SK-N-DZ (cell line): ENCODE results near the gene TARBP2.
"Not testable (repeated sequence)": the region's sequence is repeated elsewhere in the genome, so short reads cannot be mapped to it uniquely, and the experiment has no call there.

ENCODE experiments used
- DNase-seq: peaks from one replicate; pipeline ENCODE4 v3.0.0-alpha.2; 2015; ENCODE audit warnings: low spot score

The TARBP2 gene

DNA sequence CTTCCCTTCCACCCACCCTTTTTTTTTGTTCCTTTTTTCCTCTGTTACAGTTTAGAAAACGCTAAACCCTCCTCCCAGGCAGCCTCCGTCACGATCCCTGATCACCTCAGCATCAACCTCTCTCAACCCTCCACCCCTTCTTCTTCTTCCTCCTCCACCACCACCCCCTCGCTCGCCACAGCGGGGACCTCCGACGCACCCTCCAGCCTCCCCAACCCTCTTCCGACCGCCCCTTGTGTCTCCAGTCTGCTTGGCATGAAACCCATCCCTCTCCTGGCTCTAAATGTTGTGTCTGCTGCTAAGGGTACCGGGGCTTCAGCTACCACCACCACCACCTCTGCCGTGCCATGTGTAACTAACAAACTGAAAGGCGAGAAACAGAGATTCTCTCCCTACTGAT, 26.3 kb upstream of the TARBP2 start:
- DNase-seq, result no peak

DNA sequence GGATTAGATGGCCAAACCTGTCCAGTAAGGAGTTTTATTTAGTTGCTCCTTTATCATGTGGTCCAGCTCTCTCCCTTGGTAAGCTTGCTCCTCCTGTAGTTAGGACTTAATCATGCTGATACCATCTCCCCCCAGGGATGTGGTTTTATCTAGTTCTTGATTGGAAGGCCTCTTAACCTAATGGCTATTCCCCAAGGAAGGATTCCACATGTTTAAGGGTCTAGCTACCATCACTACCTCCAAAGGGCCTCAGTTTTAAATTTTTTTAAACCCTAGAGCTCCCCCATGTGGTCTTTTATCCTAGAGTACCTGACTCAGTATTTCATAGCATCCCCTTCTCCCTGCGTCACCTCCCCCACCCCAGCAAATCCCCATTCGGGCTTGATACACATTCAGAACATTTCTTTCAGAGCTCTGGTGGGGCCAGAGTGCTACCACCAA, 24.3 kb upstream of the TARBP2 start:
- peak; percentile 74 for DNase-seq

GRCh38 chr12:53478865-53479264, 22.2 kb upstream of the TARBP2 start:
- no peak for DNase-seq

GRCh38 chr12:53479331-53479730, 21.8 kb upstream of the TARBP2 start:
- DNase-seq, result no peak

DNA sequence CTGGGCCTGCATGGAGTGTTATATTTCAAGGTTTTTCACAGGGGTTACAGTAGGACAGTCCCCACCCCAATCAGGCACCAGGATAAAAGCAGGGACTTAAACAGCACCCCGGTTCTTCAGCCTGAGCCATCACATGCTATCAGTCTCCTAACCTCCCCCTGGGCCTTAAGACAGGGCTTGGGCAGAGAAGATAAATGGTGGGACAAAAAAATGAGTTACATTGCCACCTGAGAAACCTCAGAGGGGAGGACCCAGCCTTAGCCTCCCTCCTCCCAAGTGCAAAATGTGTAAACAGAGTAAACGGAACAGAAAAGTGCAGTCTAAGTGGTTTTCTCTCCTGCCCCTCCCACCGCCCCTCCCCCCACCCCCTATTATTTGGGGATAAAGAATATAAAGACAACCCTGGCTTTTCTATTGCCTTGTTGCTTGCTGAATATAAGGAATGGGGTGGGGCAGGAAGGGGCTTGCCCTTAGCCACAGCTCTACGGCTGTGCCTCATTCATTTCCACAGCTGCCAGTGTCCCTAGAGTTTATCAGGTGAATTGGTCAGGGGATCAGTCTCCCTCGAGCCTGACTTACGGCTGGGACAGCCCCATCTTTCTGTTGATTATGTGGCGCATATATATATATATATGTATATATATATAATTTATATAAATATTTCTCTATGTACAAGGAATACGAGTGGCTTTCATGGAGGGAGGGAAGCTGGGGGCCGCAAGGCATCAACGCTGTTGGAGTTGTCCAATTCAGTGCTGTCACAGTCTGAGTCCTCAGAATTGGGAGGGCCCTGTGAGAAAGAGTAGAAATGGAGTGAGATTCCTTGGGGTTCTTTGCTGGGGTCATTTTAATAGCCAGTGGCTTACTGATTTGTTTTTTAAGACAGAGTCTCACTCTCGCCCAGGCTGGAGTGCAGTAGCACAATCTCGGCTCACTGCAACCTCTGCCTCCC, 20.3 kb upstream of the TARBP2 start:
- no peak for DNase-seq

GRCh38 chr12:53481458-53481857, 19.6 kb upstream of the TARBP2 start:
- DNase-seq, result not testable (repeated sequence)

DNA sequence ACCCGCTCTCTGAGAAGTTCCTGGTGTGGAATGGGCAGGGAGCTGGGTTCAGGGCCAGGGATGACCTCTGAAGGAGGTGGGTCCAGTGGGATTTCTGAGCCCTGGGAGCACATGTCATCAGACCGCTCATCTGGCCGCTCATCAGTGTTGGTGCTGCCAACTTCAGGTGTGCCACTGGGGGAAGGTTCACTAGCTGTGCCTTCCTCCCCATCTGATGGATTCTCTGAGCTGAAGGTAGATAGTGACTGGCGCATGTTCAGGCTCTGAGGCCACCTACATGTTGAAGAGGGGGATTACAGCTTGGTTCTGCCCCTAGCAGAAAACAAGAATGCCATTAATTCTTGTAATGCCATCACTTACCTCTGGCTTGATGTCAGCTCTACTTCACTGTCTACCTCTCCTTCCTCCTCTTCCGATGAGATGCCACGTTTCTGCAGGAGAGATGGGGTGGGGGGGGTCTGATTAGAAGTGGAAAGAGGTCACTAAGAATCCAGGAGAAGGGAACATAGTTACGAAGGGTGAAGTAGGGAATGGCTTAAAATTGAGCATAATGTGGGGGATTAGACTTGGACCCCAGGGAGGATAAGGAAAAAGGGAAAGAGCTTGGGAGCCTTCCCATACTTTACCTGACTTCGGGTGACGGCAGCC, 19.0 kb upstream of the TARBP2 start:
- no peak for DNase-seq

DNA sequence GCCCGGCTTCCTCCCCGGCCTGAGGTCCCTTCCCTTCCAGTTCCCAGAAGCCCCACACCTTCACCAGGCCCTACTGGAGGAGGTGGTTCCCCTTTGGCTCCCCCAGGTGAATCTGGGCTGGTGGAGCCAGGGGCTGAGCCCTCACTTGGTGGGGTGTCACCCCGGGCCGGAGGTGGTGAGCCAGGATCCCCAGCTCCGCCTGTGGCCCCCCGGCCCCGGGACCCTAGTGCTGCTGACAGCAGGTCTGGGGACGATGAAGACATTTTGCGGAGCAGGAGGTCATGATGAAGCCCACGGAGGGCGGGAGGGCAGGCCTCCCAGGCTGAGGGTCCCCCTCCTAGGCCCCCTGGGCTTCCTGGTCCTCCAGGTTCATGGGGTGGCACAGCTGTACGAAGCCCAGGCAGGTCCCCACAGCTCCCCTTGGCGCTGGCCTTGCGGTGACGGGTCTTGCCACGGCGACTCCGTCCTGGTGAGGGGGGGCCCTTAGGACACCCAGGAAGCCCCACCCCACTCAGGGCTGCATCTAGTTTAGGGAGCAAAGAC, 18.4 kb upstream of the TARBP2 start:
- no peak for DNase-seq

DNA sequence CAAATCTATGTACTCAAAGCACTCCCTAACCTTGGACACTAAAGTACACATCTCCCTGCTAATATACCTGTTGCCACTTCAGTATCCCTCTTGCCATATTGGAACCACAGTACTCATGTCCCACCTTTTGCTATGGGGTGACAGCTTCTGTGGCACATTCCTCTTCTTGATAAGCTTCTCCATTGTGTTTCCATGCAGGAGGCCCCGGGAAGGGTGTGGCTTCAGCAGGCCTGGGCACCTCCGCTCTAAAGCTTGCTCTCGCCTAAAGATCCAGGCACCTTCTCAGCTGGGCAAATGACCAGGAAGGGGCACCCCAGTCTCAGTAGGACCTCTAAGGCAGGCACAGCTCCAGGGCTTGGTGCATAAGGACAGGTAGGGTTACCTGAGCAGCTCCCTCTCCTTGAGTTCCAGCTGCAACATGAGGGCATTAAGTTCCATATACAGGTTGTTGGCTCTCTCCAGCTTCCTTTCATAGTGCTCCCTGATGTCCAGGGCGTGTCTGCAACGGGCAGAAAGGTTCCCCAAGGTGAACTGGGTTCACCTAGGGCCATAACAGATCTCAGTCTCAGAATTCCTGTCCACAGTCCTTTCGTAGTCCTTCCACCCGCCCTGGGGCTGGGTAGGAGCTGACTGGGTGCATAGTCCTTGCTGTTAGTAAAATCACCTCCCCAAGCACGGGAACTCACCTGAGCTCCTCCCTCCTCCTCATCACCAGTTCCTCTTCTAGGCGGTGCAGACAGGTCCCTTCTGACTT, 17.7 kb upstream of the TARBP2 start:
- no peak for DNase-seq

DNA sequence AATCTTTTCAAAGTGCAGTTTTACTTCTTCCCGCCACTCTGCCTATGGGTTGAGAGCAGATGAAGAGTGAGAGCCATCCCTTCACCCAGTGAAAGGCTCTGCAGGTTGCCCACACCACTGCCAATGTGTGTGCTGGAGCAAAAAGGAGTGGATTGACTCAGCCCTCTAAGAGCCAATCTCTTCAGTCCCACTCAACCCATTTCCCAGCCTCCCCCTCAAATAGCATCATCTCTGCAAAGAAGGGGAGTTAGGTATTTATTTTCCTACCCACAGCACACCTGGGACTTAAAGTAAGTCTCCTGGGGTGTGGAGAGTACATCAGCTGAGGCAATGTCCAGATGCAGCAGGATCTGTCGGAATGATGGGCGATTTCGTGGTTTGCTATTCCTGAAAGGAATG, 17.1 kb upstream of the TARBP2 start:
- no peak for DNase-seq

GRCh38 chr12:53484686-53485575, 16.2 kb upstream of the TARBP2 start:
- no peak for DNase-seq

- no peak for DNase-seq
Measured at GRCh38 chr12:53485955-53486735, 14.9 kb upstream of the TARBP2 start.

DNA sequence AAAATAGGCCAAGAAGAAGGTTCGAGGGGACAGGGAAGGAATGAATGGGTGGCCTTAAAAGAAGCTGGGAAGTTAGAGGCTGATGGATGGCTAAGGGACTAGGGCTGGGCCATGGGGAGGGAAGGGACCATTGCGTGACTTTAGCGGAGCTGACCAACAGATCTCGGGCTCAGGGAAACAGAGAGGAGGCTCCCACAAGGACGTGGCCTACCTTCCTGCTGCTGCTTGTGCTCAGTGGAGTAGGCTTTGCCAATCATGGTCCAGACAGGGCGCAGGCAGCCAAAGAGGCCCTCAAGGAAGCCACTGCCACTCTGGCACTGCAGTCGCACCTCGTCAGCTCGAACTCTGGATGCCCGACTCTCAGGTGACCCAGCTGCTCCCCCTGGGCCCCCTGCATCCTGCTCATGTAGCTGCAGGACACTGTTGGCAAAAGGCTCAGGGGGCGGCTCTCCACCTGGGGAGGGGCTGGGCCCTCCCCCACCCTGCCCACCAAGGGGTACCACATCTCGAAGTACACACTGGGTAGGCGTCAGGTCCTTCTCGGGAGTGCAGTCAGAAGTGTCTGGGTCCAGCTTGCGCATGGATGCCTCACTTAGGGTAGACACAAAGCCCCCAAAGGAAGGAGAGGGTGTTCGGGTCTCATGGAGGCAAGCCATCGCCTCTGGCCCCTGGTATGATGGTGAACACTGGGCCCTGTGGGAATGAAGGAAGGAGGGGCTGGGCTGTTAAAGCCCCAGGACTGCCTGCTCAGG, 14.2 kb upstream of the TARBP2 start:
- no peak for DNase-seq

GRCh38 chr12:53489242-53489864, 11.7 kb upstream of the TARBP2 start:
- no peak for DNase-seq

DNA sequence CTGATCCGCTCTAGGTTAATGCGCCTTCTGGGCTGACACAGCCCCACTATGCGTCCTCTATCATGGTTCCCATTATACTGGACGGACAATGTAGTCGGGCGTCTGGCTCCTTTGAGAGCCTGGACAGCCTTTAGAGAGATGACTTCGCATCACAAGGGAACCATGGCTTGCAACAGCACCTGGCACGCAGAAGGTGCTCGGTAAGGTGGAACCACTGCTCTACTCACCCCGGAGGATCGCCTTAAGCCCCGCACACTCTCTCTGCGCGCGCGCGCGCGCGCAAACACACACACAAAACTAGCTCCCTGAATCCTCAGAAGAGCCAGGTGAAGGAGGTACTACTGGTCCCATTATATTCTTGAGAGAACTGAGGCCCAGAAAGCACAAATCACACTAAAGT, 8.9 kb upstream of the TARBP2 start:
- DNase-seq, result peak; percentile 47

- DNase-seq, result peak; percentile 96
Measured at GRCh38 chr12:53492830-53493609, 8.1 kb upstream of the TARBP2 start.

DNA sequence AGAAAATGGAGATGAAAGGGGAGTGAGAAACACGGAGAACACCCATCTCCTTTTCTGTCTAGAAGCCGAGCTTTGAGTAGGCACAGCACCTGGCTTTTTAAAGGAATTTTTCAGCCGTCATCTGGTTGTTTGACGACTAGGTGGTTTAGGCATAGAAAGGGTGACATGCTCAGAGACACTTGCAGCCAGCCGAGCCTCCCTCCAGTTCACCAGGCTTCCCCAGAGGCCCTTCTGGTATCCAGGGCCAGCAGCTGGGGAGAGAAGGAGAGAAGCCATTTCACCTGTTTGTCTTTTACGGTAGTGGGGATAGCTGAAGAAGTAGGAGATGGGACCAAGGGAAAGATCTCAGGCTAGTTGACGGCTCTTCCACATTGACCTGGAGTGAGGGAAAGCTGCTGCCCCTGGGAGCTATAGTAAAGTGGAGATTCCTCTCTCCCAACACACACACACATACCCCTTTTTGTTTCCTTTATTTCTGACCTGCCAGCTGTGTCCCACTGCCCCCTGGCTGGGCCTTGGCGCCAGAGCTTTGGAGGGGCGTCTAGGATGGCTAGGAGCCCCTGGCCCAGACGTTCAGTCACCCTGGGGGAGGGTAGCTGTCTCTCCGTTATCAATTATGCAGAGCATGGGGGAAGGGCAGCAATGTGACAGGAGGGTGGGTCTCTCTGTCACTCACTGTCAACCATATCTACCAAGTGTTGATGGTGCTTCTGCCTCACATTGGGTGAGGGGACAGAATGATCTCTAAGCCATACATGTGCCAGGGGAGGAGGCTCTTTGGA, 7.3 kb upstream of the TARBP2 start:
- no peak for DNase-seq
